Measurements from ENCODE around the gene ARHGEF10L. TPM values are rescaled to one million over a fixed set of nuclear protein-coding genes. Genes with fewer than 3 reads are reported as not detected.
"Not testable (repeated sequence)": the region's sequence is repeated elsewhere in the genome, so short reads cannot be mapped to it uniquely, and the experiment has no call there.

The ARHGEF10L gene
- total RNA-seq, 2 experiments from 2014 or later = not detected

GRCh38 chr1:17627239-17628052 is 87.9 kb downstream of the ARHGEF10L start:
- no peak for DNase-seq
- intact Hi-C loops (cut with micrococcal nuclease) = no loop called here
- POLR2A ChIA-PET = no interaction called here
- no peaks in the 10 kb centered on the region for H3K27me3 Mint-ChIP-seq
- no peak for ATAC-seq
- H3K4me1 Mint-ChIP-seq (ENCODE audit: low read depth) = no peaks in the 10 kb centered on the region
- TF ChIP-seq CTCF (IDR thresholded peaks at IDR 0.05) = no peak
- CTCF ChIA-PET = no interaction called here
- H3K36me3 Mint-ChIP-seq (ENCODE audit: low read depth) = no peaks in the 10 kb centered on the region
- H3K27ac Mint-ChIP-seq = no peak overlapping the region
- no peak overlapping the region for H3K4me3 Mint-ChIP-seq
- H3K9me3 Mint-ChIP-seq = no peaks in the 10 kb centered on the region

GRCh38 chr1:17629046-17629445 is 89.5 kb downstream of the ARHGEF10L start:
- intact Hi-C loops (cut with micrococcal nuclease); DNase-seq; POLR2A ChIA-PET; H3K9me3 Mint-ChIP-seq; ATAC-seq; H3K4me3 Mint-ChIP-seq; H3K27me3 Mint-ChIP-seq; H3K4me1 Mint-ChIP-seq (ENCODE audit: low read depth); H3K27ac Mint-ChIP-seq; H3K36me3 Mint-ChIP-seq (ENCODE audit: low read depth): not testable (repeated sequence)
- CTCF ChIA-PET = interaction anchor here (1.3 kb wide), 1 partner anchor 22 kb away, joined by 5 read pairs; no protein-coding TSS in a partner anchor

DNA sequence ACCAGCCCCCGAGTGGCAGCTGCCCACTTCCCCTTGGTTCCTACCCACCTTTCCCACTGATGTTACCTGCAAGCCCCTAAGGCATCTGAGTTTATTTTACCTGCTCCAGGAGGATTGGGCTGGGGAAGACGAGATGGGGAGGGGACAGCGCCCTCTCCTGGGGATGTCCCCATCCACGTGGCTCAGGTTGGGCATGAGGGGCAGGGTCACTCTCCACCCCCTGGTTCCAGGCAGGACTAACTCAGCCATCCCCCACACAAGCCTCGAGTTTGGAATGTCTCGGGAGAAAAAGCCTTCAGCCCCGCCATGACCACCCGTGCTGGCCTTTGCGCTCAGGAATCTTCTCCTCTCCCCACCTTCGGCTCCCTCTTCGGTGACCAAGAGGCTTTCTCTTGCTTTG is 90.0 kb downstream of the ARHGEF10L start:
- Mint-ChIP-seq H3K4me1 (ENCODE audit: low read depth) (no peaks in the 10 kb centered on the region), H3K36me3 (ENCODE audit: low read depth) (no peaks in the 10 kb centered on the region), H3K4me3 (no peak overlapping the region), H3K27me3 (no peaks in the 10 kb centered on the region), H3K27ac (no peak overlapping the region), H3K9me3 (no peaks in the 10 kb centered on the region)
- TF ChIP-seq CTCF (IDR thresholded peaks at IDR 0.05) = no peak
- DNase-seq (peak; percentile 7), ATAC-seq (no peak)
- intact Hi-C loops (cut with micrococcal nuclease) = no loop called here
- ChIA-PET CTCF (interaction anchor here (1.3 kb wide), 1 partner anchor 22 kb away, joined by 5 read pairs; no protein-coding TSS in a partner anchor), POLR2A (no interaction called here)

DNA sequence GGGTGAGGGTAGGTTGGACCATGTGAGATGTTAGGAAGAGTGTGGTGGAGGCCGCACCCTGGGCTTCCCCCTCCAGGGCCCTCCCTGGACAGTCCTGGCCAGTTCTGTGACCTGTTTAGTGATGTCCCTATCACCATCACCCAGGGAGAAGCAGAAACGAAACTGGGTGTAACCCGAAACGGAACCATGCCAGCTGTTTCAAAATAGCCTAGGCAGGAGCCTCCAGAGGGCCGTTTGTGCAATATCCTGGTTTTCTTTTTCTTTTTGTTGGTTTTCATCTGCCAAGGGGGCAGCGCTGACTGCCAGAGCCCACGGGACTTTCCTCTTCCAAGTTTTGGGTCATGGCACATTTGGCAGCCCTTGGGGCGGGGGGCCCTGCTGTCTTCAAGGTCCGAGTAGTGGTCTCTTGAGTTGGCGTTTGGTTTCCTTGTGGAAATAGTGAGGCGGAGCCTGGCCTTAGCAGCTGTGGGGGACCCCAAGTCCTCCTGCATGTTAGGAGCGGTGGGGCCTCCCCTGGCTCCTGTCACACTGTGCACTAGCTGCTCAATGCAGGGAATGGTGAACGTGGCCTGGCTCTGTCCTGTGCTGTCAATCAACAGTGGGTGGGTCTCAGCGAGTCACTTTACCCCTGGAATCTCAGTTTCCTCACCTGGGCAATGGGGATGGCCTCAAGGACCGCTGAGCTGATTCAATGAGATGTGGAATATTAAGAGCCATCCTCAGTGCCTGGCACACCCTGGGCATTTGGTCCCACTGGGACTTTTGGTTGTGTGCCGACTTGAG is 90.7 kb downstream of the ARHGEF10L start:
- DNase-seq = no peak
- Mint-ChIP-seq H3K27ac (no peak overlapping the region), H3K27me3 (no peaks in the 10 kb centered on the region), H3K4me3 (no peak overlapping the region), H3K36me3 (ENCODE audit: low read depth) (no peaks in the 10 kb centered on the region), H3K9me3 (no peaks in the 10 kb centered on the region), H3K4me1 (ENCODE audit: low read depth) (no peaks in the 10 kb centered on the region)
- POLR2A ChIA-PET = no interaction called here
- CTCF ChIA-PET = no interaction called here
- no peak for ATAC-seq
- intact Hi-C loops (cut with micrococcal nuclease) = no loop called here
- TF ChIP-seq CTCF (IDR thresholded peaks at IDR 0.05) = no peak

DNA sequence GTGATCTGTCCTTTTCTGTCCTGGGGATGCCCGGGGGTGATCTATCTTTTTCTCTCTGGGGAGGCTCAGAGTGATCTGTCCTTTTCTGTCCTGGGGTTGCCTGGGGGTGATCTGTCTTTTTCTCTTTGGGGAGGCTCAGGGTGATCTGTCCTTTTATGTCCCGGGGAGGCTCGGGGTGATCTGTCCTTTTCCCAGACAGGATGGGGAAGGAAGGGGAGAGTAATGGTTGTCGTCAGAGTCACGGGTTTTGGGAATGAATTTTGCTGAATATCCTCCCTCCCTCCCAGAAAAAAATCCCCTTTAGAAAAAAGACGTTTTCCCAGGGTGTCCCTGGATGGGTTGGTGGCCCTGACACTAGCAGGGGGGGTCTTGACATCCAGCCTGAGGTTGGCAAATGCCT is 91.5 kb downstream of the ARHGEF10L start:
- H3K27me3 Mint-ChIP-seq = no peaks in the 10 kb centered on the region
- ChIA-PET CTCF (no interaction called here), POLR2A (no interaction called here)
- intact Hi-C loops (cut with micrococcal nuclease) = no loop called here
- no peaks in the 10 kb centered on the region for H3K9me3 Mint-ChIP-seq
- no peak overlapping the region for H3K27ac Mint-ChIP-seq
- DNase-seq = no peak
- no peak overlapping the region for H3K4me3 Mint-ChIP-seq
- no peaks in the 10 kb centered on the region for H3K4me1 Mint-ChIP-seq (ENCODE audit: low read depth)
- TF ChIP-seq CTCF (IDR thresholded peaks at IDR 0.05) = no peak
- ATAC-seq = no peak
- no peaks in the 10 kb centered on the region for H3K36me3 Mint-ChIP-seq (ENCODE audit: low read depth)

All from activated CD8-positive, alpha-beta T cell treated with anti-CD3 and anti-CD28 coated beads for 36 hours (primary cell).